Hypothalamus (tissue), 51 donors: ENCODE data around the gene PCBP4.
"Not testable (repeated sequence)": the region's sequence is repeated elsewhere in the genome, so short reads cannot be mapped to it uniquely, and the experiment has no call there.

ENCODE experiments used
- DNase-seq, 51 donors: peaks; one replicate each; lab custom pipeline; 2025; lab: John Stamatoyannopoulos, UW

Gene PCBP4

DNA sequence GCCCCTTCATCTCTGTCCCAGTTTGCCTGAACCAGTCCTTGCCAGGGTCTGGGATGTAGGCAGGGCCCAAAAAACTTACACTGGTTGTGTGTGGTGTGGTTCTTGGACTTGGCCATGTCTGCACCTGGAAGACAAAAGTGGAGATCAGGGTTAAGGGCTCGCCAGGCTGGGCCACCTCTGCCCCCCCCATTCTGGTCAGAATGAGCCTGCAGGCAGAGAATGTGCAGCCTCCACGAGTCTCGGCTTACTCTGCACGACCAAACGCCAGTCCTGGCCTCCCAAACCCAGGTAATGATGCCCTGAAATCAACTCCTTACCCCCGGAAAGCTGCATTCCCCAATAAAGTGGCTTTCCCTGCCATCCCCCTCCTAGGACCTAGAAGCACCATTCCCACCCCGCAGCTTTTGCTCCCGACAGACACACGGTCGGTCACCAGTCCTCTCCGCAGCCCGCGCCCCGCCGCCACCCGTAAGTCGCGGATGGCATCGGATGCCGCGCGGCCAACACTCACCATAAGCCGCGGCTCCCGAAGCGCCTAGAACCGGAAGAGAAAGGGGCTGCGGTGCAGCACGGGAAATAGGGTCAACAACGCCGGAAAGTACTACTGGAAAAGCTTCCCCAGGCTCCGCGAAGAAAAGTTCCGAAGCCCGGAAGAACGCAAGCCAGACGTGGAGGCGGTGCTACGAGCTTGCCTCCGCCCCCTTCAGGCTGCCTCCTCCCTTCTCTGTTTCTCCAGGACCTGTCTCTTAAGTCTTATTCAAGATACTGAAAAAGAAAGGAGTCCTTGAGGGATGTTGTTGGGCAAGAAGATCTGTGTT is 28.3 kb upstream of the PCBP4 start, which contains the start of gene RPL29:
Gene RPL29, minus strand, starts transcription at position 550 of the 818 bp plus-strand sequence. Its CDS starts 434 bp downstream, at position 116.
- DNase-seq = peak; percentile 33 to 93 (median 81)

DNA sequence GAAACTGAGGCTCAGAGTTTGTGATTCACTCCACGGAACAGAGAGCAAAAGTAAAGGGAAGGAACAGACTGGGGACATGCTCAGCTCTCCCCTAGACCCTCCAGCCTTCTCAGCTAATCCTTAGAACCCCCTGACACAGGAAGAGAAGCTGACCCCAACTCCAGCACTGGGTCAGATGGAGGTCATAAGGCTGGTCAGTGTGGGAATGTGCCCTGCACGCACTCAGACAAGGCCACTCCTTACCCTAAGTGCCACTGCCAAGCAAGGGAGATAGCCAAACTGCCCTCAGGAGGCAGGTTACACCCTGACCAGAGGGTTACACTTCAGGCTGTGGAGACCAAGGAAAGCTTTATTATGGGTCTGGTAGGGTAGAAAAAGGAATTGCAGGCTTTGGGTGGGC is 27.3 kb upstream of the PCBP4 start:
- DNase-seq = no peak

DNA sequence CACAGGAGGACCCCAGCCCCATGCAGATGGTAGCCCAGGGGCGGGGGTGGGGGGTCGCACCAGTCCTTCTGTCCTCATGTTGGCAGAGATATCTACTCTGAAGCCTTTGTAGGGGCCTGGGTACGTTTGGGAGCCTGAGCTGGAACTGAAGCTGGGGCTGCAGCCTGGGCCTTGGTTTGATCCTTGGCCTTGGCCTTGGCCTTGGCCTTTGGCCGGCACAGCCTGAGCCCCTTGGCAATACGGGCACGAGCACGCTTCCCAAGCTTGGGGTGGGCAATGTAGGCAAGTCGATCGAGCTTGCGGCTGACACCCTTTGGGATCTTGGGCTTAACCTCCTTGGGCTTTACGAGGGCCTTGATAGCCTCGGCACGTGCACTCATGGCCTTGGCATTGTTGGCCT is 26.4 kb upstream of the PCBP4 start:
- DNase-seq = not testable (repeated sequence)

- no peak for DNase-seq
Measured at GRCh38 chr3:51992017-51992682, 24.9 kb upstream of the PCBP4 start.

DNA sequence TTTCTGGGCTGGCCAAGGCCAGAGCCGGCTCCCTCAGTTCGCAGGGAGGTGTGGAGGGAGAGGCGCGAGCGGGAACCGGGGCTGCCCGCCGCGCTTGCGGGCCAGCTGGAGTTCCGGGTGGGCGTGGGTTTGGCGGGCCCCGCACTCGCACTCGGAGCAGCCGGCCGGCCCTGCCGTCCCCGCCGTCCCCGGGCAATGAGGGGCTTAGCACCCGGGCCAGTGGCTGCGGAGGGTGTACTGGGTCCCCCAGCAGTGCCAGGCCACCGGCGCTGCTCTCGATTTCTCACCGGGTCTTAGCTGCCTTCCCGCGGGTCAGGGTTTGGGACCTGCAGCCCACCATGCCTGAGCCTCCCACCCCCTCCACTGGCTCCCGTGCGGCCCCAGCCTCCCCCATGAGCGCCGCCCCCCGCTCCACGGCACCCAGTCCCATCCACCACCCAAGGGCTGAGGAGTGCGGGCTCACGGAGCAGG is 23.3 kb upstream of the PCBP4 start:
- DNase-seq = not testable (repeated sequence)

GRCh38 chr3:51988286-51989146 is 21.3 kb upstream of the PCBP4 start:
- no peak for DNase-seq

- no peak for DNase-seq
Measured at GRCh38 chr3:51987568-51987967, 20.3 kb upstream of the PCBP4 start.

DNA sequence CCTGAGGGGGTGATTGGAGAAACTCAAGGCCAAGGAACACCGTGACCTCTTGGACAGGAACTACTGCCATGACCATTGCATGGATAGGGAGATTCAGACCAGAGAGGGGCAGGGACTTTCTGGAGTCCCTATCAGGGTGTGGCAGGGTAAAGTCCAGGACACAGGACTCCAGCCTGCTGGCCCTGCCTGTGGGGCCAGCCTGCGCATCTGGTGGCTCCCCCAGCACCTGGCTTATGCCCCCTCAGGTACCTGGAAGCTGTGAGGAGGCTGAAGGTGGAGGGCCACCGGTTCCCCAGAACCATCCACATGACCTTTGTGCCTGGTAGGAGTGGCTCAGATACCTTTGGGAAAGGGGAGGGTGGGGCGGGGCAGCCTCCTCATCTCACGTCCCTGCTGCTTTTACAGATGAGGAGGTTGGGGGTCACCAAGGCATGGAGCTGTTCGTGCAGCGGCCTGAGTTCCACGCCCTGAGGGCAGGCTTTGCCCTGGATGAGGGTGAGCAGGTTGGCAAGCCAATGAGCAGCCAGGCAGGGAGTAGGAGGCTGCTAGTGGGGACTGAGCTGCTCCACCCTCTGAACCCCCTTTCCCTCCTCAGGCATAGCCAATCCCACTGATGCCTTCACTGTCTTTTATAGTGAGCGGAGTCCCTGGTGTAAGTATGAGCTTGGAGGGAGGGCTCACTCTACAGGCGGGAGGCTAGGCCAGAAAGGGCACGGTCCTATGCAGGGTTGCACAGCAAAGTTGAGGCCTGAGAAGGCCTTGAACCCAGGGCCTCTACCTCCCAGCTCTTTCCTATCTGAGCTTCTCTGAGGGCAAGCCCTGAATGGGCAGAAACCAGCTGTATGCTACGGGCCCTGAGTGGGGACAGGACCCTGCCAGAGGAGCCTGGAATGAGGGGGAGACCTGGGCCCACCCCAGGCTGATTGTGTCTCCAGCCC is 19.0 kb upstream of the PCBP4 start:
- no peak for DNase-seq

GRCh38 chr3:51985063-51985462 is 17.8 kb upstream of the PCBP4 start:
- no peak for DNase-seq

- DNase-seq = no peak
Measured at GRCh38 chr3:51984269-51984647, 17.0 kb upstream of the PCBP4 start.

DNA sequence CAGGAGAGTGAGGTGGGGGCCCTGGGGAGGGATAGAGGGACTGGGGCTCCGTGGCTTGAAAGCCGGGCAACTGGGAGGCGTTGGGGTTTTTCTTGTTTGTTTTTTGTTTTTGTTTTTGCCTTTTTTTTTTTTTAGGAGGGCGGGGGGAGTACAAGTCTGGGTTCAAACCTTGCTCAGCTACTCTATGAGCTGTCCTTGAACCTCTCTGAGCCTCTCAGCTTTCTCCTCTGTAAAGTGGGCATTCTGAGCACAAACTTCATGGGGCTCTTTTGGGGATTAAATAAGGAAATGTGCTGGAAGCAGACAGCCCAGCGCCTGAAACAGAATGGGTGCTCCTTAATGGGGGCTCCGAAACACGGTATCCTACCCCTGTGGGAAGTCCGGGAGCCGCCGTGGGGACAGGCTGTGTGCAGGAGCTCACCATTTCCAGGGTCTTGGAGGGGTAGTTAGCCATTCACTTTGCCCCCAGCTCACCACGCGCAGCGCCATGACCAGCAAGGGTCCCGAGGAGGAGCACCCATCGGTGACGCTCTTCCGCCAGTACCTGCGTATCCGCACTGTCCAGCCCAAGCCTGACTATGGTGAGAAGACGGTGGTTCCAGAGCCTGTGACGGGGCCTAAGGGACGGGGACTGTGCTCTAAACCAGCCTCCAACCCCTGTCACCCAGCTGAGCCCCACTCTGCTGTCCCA is 16.5 kb upstream of the PCBP4 start:
- no peak for DNase-seq

DNA sequence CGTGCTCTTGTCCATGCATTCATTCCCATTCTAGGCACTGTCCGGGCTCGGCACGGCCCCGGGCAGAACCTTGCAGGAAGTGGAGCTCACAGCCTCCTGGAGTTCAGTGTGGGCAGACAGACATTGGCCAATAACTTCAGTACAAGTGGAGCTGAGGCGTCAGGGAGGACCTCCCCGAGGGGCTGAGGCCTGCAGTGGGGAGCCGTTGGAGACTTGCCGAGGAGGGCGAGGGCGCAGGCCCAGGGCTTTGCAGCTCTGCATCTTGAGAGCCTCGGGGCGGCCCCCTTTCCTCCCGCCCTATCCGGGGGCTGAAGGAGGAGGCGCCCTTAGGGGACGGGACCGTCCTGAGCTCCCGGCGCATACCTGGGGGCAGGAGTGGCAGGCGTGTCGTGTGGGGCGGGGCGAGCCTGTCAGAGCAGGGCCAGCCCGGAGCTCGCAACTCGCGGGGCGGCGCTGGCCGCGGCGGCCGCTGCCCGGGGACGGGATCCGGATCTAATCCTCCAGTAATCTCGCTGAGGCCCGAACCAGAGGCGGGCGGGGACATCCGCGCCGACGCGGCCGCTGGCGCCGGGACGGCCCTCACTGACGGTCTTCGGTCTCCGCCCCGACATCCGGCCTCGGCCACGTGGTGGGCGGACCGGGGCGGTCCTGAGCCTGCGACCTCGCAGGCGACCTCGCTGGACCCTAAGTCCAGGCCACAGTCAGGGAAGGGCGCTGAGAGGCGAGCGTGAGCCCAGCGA is 15.8 kb upstream of the PCBP4 start, which contains the start of gene ACY1:
Gene ACY1, plus strand, starts transcription at position 698 of the 740 bp plus-strand sequence. CDS start 530 bp downstream, outside the sequence.
- DNase-seq = peak in 45 of 51 donors; percentile 44 to 85 (median 70)

DNA sequence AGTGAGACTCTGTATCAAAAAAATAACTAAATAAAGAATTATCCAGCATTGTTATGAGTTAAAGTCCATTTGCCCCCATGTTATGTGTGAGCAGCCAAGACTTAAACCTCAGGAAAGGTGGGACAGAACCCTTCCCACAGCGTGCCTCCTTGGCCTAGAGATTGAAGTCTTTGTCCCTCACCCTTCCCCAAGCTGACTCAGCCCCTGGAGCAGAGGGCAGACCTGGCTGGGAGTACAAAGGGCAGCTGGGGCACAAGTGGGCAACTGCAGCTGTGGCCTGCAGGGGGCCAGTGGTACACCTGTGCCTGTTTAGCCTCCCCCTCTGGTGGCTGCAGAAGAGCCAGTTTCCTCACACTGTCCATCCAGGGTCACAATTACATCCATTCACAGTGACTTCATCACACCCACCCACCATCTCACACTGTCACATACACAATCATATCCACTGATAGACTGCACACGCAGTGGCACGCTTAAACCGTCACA is 15.1 kb upstream of the PCBP4 start:
- peak in 1 of 51 donors; percentile 76 for DNase-seq

DNA sequence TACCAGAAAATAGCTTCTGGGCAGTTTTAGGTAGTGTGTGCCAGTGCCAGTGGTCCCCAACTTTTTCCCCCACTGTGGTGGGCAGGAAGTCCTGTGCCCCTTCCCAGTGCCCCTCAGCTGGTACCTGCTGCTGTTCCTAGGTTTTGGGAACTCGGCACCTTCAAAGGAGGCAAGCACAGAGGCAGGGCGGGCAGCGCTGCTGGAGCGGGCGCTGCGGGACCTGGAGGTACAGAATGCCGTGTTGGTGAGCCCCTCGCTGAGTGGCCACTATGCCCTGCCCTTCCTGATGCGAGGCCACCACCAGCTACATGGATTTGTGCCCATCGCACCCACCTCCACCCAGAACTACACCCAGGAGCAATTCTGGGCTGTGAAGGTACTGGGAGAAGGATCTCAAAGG is 13.0 kb upstream of the PCBP4 start:
- no peak for DNase-seq

DNA sequence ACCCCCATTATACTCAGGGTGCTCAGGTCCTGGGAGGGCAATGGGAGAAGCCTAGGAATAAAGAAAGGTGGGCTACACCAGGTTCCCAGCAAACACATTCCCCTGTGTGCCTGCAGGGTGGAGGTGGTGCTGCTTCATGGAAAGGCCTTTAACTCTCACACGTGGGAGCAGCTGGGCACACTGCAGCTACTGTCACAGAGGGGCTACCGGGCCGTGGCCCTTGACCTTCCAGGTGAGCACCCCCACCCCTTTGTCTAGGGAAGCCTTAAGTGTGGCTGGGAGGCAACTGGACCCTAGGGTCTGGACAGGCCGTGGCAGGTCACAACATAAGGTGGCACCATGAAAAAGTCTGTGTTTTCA is 10.9 kb upstream of the PCBP4 start:
- DNase-seq = no peak

- no peak for DNase-seq
Measured at GRCh38 chr3:51977446-51978142, 10.3 kb upstream of the PCBP4 start.

DNA sequence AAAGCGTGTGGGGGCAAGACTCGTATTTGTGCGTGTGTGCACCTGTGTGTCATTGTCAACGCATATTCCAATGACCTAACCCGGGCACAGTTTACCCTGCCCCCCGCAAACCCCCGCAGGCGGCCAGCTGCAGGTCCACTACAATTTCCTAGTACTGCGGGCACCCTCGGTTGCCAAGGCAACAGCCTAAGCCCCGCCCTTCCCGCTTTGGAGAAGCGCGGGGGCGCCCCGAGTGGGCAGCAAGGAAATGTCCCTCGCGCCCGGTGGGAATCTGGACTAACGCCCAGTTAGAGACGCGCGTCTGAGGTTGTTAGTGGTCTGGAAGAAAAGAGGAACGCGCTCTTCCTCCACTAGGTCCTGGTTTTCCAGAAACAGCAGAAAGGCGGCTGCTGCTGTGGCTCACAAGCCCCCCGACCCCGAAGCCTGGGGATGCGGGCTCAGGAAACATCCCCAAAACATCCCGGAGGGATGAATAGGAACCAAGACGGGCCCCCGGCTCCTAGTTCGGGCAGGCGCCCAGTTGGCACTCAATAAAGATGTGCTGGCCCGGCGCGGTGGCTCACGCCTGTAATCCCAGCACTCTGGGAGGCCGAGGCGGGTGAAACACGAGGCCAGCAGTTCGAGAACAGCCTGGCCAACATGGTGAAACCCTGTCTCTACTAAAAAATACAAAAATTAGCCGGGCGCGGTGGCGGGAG is 8.7 kb upstream of the PCBP4 start:
- peak in 48 of 51 donors; percentile 26 to 89 (median 76) for DNase-seq
